ENCODE results near the gene ACMSD.
A peak's percentile ranks its signal among the peaks of the same experiment; 100 is the strongest.
"Not testable (repeated sequence)": the region's sequence is repeated elsewhere in the genome, so short reads cannot be mapped to it uniquely, and the experiment has no call there.

ACMSD gene

DNA sequence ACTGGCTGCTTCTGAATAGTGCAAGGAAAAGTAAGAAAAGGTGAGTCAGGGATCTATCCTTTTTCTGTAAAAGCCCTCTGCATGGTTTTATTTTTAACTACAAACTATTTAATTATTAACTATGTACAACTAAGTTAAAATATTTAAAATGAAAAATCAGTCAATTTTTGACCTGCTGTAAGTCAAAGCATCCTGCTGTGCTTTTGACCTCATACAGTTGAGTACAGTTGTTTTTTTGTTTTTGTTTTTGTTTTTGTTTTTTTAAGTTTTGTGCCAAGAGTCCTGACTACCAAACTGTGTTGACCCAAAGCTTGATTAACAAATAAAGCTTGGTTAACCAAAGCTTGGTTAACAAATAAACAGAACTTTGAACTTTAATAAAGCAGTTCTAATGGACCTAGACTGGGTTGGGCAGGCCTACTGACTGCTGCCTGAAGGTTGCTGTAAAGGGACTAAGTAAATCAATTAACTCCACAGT is at the start of gene ACMSD:
TSS of gene ACMSD (plus strand) at position 474 of the 478 bp plus-strand sequence. CDS start 67 bp downstream, outside the sequence.
- DNase-seq (ENCODE audit: low spot score) (peak; percentile 50), FAIRE-seq (no peak)

DNA sequence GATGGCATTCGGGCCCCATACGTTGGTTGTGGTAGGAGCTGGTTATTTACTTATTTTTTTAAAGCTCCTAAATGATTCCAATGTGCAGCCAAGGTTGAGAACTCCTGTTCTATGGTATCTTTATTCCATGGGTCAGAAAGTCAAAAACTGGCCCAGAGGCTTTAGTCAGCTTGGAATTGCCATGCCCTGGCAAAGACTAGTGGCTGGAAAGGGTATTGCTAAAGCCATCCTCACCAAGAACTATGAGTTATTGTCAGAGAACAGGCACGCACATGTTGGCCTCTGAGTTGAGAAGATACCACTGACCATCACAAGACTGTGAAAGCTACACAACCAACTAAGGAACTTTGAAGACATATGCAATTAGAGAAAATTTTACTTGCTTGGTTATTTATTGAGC is 47.9 kb upstream of the ACMSD start:
- DNase-seq (ENCODE audit: low spot score): no peak

DNA sequence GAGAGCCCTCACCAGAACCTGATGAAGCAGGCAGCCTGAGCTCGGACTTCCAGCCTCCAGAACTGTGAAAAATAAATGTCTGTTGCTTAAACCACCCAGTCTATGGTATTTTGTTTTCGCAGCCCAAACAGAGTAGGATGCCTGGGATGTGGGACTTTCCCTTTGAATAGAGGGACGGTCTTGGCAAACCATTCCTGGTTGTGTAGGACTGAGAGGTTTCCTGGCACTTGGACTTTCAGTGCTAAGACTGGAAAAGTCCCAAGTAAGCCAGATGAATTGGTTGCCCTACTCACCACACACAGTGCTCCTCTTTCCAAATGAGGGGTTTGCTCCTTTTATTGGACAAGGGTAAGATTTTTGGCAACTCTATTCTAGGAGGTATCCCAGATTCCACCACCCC is 46.8 kb upstream of the ACMSD start:
- DNase-seq (ENCODE audit: low spot score) (no peak), FAIRE-seq (no peak)

More for the DNA sequence above, 47.9 kb upstream of the ACMSD start:
- no peak for FAIRE-seq

DNA sequence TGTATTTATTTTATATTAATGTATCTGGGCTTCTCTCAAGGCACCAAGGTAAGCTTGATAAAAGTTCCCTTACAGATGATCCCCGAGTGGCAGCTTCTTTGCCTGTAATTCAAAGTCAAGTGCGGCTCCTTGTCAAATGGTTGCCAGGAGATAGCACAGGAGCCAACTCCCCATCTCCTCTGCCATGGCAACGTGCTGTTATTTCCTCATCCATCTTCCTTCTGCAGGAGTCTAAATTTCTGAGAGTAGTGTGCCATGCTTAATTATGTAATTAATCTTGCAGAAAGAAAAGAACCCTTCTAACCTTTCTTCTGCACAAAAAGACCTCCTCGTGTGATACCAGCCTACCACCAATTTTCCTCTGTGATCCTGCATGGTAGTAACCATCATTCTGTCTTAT is 46.2 kb upstream of the ACMSD start:
- no peak for DNase-seq (ENCODE audit: low spot score)
- no peak for FAIRE-seq

DNA sequence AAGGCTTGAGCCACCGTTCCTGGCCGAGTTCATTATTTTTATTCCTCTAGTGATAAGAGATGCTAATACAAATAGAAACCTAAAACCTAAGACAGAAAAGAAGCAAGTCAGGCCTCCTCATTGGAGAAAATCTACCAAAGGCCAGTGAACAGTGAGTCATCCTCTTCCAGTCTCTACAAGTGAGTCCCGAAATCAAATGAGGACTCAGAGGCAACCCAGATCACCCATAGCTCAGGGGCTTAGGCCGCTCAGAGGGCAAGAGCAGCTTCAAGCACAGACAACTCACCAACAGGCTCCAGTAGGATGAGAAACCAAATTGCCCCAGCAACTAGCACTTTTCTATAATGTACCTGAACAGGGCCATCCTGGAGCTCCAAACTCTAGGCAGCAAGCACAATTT is 42.7 kb upstream of the ACMSD start:
- no peak for FAIRE-seq
- no peak for DNase-seq (ENCODE audit: low spot score)

DNA sequence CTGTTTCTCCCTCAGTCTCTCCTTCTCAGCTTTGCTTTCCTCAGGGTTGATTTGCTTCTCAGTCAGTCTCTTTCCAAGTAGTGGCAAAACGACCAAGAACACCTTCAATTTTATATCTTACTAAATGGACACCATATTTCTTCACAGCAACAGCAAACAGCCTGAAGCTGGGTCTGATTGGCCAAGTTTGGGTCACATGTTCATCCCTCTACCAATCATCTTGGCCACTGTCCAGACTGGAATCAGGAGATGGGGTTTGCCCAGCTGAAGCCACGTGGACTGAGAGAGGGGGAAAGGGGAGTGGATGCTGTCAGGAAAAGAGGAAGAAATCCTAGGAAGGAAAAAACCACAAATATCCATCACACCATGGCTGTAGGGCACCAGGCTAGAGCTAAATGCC is 42.0 kb upstream of the ACMSD start:
- FAIRE-seq: no peak
- DNase-seq (ENCODE audit: low spot score): no peak

DNA sequence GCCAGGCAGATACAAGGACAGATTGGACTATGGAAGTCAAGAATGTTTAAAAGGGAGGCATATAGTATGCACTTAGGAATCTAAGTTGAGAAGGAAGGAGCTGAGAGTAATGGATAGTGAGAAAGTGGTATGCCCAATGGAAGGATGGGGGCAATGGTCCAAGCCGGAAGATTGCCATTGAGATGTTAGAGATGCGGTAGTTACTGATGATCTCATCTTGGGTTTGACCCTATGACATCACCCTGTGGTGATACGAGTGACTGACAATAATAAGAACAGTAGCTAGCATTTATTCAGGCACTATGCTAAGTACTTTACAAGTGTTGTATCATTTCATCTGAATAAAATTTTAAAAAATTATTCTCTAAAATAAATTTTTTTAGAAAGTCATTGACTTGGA is 38.5 kb upstream of the ACMSD start:
- no peak for FAIRE-seq
- DNase-seq (ENCODE audit: low spot score): no peak

DNA sequence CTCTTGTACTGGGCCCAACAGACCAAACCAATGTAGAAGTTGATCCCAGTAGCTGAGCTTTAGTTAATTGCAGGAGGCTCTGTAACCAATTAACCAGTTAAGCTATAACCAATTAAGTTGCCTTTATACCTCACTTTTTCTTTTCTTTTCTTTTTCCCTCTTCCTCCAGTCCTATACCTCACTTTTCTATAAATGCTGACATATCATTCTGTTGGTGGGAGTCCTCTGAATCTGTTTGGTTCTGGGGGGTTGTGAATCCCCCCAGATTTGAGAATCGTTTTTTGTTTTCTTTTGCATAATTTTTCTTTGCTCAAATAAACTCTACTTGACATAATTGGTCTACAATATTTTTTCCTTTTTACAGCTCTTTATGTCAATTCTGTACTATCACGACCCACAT is 38.1 kb upstream of the ACMSD start:
- DNase-seq (ENCODE audit: low spot score) (no peak), FAIRE-seq (no peak)

DNA sequence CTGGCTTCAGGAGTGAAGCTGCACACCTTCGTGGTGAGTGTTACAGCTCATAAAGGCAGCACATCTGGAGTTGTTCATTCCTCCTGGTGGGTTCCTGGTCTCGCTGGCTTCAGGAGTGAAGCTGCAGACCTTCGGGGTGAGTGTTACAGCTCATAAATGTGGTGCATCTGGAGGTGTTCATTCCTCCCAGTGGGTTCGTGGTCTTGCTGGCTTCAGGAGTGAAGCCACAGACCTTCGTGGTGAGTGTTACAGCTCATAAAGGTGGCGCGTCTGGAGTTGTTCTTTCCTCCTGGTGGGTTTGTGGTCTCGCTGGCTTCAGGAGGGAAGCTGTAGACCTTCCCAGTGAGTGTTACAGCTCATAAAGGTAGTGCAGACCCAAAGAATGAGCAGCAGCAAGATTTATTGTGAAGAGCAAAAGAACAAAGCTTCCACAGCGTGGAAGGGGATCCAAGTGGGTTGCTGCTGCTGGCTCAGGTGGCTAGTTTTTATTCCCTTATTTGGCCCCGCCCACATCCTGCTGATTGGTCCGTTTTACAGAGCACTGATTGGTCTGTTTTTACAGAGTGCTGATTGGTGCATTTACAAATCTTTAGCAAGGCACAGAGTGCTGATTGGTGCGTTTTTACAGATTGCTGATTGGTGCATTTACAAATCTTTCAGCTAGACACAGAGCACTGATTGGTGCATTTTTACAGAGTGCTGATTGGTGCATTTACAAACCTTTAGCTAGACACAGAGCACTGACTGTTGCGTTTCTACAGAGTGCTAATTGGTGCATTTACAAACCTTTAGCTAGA is 34.6 kb upstream of the ACMSD start:
- not testable (repeated sequence) for FAIRE-seq; DNase-seq (ENCODE audit: low spot score)

DNA sequence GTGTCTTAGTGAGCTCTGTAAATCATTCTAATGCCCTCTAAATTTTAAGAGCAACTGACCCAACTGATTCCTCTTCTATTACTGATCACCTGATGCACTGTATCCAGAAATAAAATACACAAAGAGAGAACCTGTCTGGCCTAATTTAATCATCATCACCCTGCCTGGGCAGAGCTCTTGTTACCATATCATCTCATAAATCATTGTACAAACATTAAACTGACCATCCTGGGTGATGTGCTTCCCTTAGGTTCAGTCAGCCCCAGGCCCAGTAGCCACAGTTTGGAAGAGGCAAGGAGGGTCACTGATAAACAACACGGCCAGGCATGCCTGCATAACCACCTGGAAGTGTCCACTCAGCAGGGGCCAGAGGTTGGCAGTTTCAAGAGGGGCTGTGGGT is 22.7 kb upstream of the ACMSD start:
- FAIRE-seq (no peak), DNase-seq (ENCODE audit: low spot score) (no peak)

DNA sequence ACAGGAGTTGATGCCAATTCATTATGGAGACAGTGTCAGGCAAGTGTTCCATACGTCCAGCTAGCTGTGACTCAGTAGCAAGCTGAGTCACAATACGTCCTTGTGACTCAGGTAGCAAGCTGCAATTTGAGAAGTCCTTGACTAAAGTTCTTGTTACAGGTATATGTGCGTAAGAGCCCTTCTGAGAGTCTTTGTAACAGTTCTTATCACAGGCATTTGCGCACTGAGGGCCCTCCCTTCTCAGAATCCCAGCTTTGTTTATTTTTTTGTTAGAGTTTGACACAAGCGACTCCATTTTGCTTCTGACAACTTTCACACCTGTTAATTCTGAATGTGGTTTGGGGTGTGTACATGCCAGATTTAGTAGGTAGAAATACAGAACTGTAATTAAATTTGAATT is 20.1 kb upstream of the ACMSD start:
- peak; percentile 69 for DNase-seq (ENCODE audit: low spot score)
- FAIRE-seq: peak; percentile 70

DNA sequence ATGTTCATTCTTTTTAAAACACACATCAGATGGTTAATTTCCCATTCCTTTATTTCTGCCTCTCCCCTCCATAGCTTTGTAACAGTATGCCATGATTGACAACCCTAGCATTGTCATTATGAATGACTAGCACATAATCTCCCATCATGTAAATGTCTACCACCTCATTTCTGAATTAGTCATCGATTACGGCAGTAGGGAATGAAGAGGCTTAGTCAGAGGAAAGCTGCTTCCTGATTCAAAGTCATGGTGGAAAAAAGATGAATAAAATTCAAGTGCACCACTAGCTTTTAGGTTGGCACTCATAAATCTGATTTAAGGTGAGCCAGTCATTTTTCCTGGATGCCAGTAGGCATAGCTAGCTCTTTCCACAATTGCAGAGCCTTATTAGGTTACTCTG is 19.1 kb upstream of the ACMSD start:
- FAIRE-seq (peak; percentile 95), DNase-seq (ENCODE audit: low spot score) (peak; percentile 87)

DNA sequence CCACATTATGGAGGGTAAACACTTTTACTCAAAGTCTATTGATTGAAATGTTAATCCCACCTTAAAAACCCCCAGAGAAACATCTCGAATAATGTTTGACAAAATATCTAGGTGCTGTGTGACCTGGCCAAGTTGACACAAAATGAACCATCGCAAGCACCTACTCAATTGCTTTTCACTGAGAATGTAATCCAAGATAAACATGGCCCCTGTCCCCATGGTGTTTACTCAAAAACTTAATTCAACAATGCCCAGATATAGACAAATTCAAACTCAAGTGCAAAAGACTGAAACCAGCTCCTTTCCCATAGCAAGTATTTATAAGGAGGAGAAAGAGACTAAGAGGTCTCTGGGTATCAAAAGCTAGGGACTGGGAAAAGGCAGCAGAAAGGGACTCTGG is 15.0 kb upstream of the ACMSD start:
- FAIRE-seq (no peak), DNase-seq (ENCODE audit: low spot score) (no peak)

DNA sequence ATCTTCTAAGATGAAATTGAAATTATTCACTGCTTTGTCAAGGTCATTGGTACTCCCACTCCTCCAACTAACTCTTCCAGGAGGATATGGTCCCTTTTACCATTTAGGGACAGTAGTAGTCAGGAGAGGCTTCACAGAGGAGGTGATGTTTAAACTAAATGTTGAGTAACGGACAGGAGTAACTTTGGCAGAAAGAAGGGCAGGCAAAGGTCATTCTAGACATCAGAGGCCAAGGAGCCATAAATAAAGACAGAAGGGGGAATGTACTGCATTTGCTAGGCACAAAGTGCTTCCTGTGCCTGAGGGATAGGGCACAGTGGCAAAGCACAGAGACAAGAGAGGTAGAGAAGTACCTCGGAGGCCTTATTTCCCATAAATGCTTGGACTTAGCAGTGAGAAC is 14.6 kb upstream of the ACMSD start:
- FAIRE-seq (no peak), DNase-seq (ENCODE audit: low spot score) (no peak)

DNA sequence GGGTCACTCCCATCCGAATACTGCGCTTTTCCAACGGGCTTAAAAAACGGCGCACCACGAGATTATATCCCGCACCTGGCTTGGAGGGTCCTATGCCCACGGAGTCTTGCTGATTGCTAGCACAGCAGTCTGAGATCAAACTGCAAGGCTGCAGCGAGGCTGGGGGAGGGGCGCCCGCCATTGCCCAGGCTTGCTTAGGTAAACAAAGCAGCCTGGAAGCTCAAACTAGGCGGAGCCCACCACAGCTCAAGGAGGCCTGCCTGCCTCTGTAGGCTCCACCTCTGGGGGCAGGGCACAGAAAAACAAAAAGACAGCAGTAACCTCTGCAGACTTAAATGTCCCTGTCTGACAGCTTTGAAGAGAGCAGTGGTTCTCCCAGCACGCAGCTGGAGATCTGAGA is 12.7 kb upstream of the ACMSD start:
- not testable (repeated sequence) for DNase-seq (ENCODE audit: low spot score); FAIRE-seq

DNA sequence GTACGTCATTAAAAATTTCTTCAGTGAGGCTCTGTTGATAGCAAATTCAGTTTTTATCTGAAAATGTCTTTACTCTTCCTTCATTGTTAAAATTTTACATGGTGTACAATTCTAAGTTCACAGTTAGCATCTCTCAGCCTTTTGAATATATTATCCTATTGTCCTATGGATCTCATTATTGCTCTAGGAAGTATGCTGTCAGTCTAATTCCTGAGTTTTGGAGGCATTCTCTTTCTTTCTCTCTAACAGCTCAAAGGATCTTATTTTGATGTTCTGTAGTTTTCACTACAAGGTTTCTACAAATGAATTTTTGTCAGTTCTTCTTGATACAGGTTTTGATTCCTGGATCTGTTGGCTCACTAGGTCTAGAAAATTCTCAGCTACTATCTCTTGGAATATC is 2.9 kb upstream of the ACMSD start:
- DNase-seq (ENCODE audit: low spot score): no peak
- no peak for FAIRE-seq

DNA sequence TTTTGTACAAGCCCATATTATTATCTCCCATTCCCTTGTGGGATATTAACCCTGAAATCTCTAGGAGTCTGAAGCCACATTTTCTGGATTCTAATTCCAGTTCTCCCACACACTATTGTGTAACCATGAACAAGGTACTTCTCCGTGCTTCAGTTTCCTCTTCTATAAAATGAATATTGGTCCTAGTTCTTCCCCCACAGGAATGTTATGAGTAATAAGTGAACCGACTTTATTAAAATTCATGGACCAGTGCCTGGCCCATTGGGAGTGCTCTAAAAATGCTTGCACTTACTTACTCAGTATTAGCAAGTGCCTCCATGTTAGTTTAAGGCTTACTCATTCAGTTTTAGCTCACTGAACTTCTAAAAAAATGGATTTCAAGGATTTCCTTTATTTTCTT is 1.4 kb upstream of the ACMSD start:
- DNase-seq (ENCODE audit: low spot score) (peak; percentile 98), FAIRE-seq (peak; percentile 100)

DNA sequence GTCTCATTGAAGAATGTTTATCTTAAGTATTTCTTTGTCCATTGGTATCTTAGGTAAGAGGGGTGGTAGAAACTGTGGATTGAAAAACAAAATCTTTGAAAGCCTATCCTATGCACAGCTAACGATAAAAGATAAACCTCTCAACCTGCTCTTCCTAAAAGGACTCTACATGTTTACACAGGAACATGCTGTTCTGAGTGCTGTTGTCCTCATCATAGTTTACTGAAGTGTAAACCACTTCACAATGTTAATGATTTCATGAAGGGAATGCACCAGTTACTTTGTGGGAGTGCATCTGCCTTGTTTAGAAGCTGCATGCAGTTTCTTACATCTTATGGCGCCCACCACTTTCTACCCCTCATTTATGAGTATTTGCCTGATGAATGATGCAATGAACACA is 1.2 kb downstream of the ACMSD start:
- DNase-seq (ENCODE audit: low spot score) (peak; percentile 9), FAIRE-seq (peak; percentile 76)

DNA sequence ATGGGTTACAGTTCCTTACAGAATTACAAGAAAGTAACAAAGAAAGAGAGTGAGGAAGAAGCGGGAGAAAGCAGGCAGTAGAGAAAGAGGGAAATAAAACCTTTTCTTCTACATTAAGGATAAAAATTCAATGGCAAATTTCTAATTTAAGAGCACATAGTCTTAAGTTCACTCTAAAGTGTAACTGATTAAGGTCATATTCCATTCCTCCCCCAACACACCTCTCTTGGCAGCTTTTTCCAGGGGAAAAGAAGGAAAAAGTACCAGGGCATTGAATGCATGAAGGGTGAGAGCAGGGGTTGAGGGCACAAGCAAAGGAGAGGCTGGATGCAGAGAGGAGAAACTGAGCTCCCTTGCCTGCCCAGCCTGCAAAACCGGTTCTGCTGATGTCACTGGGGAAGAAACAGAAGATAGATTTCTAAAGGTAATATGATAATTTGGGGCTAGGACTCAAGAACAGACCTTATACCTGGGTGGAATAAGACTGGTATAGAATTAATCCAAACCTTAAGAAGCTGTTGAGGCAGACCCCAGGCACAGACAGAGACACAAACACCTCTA is 4.6 kb downstream of the ACMSD start:
- FAIRE-seq: no peak
- DNase-seq (ENCODE audit: low spot score): no peak

DNA sequence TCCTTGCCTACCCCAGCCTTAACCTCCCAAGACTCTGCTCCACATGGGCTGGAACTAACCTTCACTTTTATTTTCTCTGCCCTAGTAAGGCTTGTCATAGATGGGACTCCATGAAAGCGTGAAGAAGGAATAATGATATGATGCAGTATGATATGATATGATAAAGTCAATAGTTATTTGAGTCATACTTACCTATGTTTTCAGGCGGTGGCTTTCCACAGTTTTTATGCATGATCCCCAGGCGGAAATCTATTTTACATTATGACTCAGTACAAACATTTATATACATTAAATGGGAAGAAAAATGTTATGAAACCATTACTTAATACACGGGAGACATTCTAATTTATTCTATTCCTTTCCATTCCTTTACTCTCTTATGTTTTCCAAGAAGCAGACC is 5.6 kb downstream of the ACMSD start:
- no peak for DNase-seq (ENCODE audit: low spot score)
- no peak for FAIRE-seq

DNA sequence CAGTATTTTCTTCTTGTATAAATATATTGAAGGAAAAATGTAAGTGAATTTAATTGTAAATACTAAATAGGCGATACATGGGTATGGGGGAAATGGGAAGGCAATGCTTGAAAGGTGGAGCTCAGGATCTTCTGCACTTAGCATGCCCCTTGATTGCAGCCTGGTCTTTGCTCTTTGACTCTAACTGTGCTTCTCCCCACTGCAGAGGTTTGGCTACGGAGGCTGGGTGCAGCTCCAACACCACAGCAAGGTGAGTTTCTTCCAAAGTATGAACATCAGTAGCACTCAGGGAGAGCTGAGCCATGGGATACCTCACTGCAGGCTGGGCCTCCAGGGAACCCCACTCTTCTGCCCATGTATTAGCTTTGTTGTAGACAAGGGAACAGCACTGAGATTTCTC is 6.6 kb downstream of the ACMSD start:
- FAIRE-seq (no peak), DNase-seq (ENCODE audit: low spot score) (no peak)

DNA sequence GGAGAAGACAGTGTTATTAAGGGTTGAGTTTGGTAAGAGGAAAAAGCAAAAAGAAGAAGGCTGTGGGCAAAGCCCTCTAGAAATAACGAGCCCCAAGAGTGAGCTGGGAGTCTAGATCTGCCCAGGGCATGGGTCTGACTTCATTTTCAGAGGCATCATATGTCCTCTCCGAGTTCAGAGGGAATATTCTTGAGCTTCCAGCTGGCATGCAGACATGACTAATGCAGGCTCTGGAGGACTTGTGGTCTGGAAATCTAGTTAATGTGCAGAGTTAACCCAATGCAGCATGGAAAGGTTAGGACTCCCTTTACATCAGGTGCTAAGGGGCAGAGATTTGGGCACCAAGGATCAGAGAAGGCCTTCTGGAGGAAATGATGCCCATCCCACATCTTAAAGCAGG is 7.3 kb downstream of the ACMSD start:
- DNase-seq (ENCODE audit: low spot score) (peak; percentile 86), FAIRE-seq (peak; percentile 95)

DNA sequence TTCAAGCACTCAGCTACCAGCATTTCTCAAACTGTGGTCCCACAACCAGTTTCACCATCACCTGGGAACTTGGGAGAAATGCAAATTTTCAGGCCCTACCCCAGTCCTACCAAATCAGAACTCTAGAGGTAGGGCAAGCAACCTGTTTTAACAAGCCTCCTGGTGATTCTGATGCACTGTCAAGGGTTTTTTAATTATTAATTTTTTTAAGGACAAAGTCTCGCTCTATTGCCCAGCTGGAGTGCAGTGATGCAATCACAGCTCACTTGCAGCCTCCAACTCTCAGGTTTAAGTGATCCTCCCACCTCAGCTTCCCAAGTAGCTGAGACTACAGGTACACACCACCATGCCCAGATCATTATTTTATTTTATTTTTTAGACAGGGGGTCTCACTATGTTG is 7.8 kb downstream of the ACMSD start:
- FAIRE-seq: no peak

More for the DNA sequence above, 7.8 kb downstream of the ACMSD start:
- peak; percentile 67 for DNase-seq (ENCODE audit: low spot score)

Measured in RCC 7860 (cell line).